ENCODE results near the gene SPATA20. TPM values are rescaled to one million over a fixed set of nuclear protein-coding genes. Genes with fewer than 3 reads are reported as not detected.
A peak's percentile ranks its signal among the peaks of the same experiment; 100 is the strongest.

Gene SPATA20
- total RNA-seq, 2 experiments from 2014 or later, result 7.9 to 8.3 TPM

DNA sequence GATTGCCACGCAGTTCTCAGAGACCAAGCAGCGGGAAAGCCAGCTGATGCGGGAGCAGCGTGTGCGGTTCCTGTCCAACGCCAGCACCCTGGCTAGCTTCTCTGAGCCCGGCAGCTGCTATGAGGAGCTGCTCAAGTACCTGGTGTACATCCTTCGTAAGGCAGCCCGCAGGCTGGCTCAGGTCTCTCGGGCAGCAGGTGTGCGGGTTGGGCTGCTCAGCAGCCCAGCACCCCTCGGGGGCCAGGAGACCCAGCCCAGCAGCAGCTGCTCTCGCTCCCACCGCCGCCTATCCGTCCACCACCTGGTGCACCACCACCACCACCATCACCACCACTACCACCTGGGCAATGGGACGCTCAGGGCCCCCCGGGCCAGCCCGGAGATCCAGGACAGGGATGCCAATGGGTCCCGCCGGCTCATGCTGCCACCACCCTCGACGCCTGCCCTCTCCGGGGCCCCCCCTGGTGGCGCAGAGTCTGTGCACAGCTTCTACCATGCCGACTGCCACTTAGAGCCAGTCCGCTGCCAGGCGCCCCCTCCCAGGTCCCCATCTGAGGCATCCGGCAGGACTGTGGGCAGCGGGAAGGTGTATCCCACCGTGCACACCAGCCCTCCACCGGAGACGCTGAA is 28.7 kb downstream of the SPATA20 start:
- Histone ChIP-seq H3K27ac (ENCODE audit: low read depth, low read length, poor library complexity, severe bottlenecking) (no peak overlapping the region), H3K4me3 (ENCODE audit: low read depth, low read length, poor library complexity, severe bottlenecking) (no peak overlapping the region), H3K4me1 (ENCODE audit: insufficient read depth, low read length, poor library complexity, severe bottlenecking) (no peaks in the 10 kb centered on the region), H2AFZ (ENCODE audit: low read length) (no peak overlapping the region), H3K4me2 (ENCODE audit: low read length) (no peak overlapping the region), H3K79me2 (ENCODE audit: insufficient read depth, low read depth, low read length) (no peaks in the 10 kb centered on the region), H4K20me1 (ENCODE audit: insufficient read depth, low read length) (no peaks in the 10 kb centered on the region), H3K36me3 (ENCODE audit: insufficient read depth, low read length) (no peaks in the 10 kb centered on the region), H3K9me2 (ENCODE audit: insufficient read depth, low read length) (no peaks in the 10 kb centered on the region), H3K9me3 (ENCODE audit: low read length) (no peaks in the 10 kb centered on the region)
- ChIA-PET CTCF (ENCODE audit: unreplicated experiment) (no interaction called here), POLR2A (no interaction called here)
- no TSS peak for BruUV-seq (replicated peaks)
- DNase-seq (ENCODE audit: low spot score), result no peak
- intact Hi-C loops (cut with micrococcal nuclease; ENCODE audit: unreplicated experiment), result no loop called here
- TF ChIP-seq CTCF (conservative IDR thresholded peaks at IDR 0.05; ENCODE audit: low read length), result 0 out of 2 replicates have a peak, but pooled peaks have one; percentile 22
- TF ChIP-seq EZH2phosphoT487 (IDR thresholded peaks at IDR 0.05; ENCODE audit: borderline replicate concordance, low read depth, low read length), result no peak

GRCh38 chr17:50576864-50577263 is 29.9 kb downstream of the SPATA20 start:
- Histone ChIP-seq H3K4me3 (ENCODE audit: low read depth, low read length, poor library complexity, severe bottlenecking) (no peak overlapping the region), H4K20me1 (ENCODE audit: insufficient read depth, low read length) (no peaks in the 10 kb centered on the region), H3K4me2 (ENCODE audit: low read length) (no peak overlapping the region), H2AFZ (ENCODE audit: low read length) (no peak overlapping the region), H3K9me3 (ENCODE audit: low read length) (no peaks in the 10 kb centered on the region), H3K79me2 (ENCODE audit: insufficient read depth, low read depth, low read length) (no peaks in the 10 kb centered on the region), H3K4me1 (ENCODE audit: insufficient read depth, low read length, poor library complexity, severe bottlenecking) (no peaks in the 10 kb centered on the region), H3K27ac (ENCODE audit: low read depth, low read length, poor library complexity, severe bottlenecking) (no peak overlapping the region), H3K9me2 (ENCODE audit: insufficient read depth, low read length) (no peaks in the 10 kb centered on the region), H3K36me3 (ENCODE audit: insufficient read depth, low read length) (no peaks in the 10 kb centered on the region)
- CTCF ChIA-PET (ENCODE audit: unreplicated experiment), result no interaction called here
- no peak for DNase-seq (ENCODE audit: low spot score)
- no TSS peak for BruUV-seq (replicated peaks)
- intact Hi-C loops (cut with micrococcal nuclease; ENCODE audit: unreplicated experiment), result no loop called here
- POLR2A ChIA-PET, result no interaction called here
- TF ChIP-seq EZH2phosphoT487 (IDR thresholded peaks at IDR 0.05; ENCODE audit: borderline replicate concordance, low read depth, low read length) (no peak), CTCF (conservative IDR thresholded peaks at IDR 0.05; ENCODE audit: low read length) (no peak)

DNA sequence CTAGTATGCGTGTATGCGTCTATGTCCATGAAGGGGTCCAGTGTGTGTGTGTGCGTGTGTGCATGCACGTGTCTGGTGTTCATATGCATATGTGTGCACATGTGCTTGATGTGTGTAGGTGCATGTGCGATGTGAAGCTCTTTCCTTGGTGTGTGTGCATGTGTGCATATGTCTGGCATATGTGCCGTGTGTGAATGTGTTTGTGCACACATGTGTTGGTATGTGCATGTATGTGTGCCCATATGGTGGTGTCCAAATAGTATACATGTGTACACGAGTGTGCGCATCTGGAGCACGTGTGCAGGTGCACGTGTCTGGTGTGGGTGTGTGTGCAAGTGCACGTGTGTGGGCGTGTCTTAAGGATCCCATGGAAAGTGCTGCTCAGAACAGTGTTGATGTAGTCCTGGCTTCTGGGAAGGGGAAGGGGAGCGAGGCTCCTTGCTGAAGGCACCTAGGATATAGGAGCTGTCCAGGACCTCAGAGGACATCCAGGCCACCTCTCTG is 30.5 kb downstream of the SPATA20 start:
- CTCF ChIA-PET (ENCODE audit: unreplicated experiment), result interaction anchor here (0.5 kb wide), 1 partner anchor 12 kb away, joined by 6 read pairs; no protein-coding TSS in a partner anchor

More for the DNA sequence above, 30.5 kb downstream of the SPATA20 start:
- H3K27ac ChIP-seq (ENCODE audit: low read depth, low read length, poor library complexity, severe bottlenecking), result no peak overlapping the region
- no peak for TF ChIP-seq CTCF (conservative IDR thresholded peaks at IDR 0.05; ENCODE audit: low read length)
- TF ChIP-seq EZH2phosphoT487 (IDR thresholded peaks at IDR 0.05; ENCODE audit: borderline replicate concordance, low read depth, low read length), result no peak
- BruUV-seq (replicated peaks), result no TSS peak
- POLR2A ChIA-PET, result no interaction called here
- no peak overlapping the region for H3K4me3 ChIP-seq (ENCODE audit: low read depth, low read length, poor library complexity, severe bottlenecking)
- H3K36me3 ChIP-seq (ENCODE audit: insufficient read depth, low read length), result no peaks in the 10 kb centered on the region
- no peaks in the 10 kb centered on the region for H3K4me1 ChIP-seq (ENCODE audit: insufficient read depth, low read length, poor library complexity, severe bottlenecking)
- intact Hi-C loops (cut with micrococcal nuclease; ENCODE audit: unreplicated experiment), result no loop called here
- H3K9me3 ChIP-seq (ENCODE audit: low read length), result no peaks in the 10 kb centered on the region
- H3K79me2 ChIP-seq (ENCODE audit: insufficient read depth, low read depth, low read length), result no peaks in the 10 kb centered on the region
- no peaks in the 10 kb centered on the region for H4K20me1 ChIP-seq (ENCODE audit: insufficient read depth, low read length)
- no peak overlapping the region for H2AFZ ChIP-seq (ENCODE audit: low read length)
- H3K4me2 ChIP-seq (ENCODE audit: low read length), result no peak overlapping the region
- DNase-seq (ENCODE audit: low spot score), result no peak
- H3K9me2 ChIP-seq (ENCODE audit: insufficient read depth, low read length), result no peaks in the 10 kb centered on the region

All from OCI-LY7 (cell line).